Activated T-helper 2 cell treated with anti-CD3 and anti-CD28 coated beads, Interferon-gamma antibody, Interleukin-2, Interleukin-4, amounts not matched to agents 10 μg/mL and 5 μg/mL and 100 μg/mL, durations not matched to agents 14 hours and 24 hours and 36 hours (primary cell): ENCODE measurements around the gene EDA. TPM values are rescaled to one million over a fixed set of nuclear protein-coding genes. Genes with fewer than 3 reads are reported as not detected.

Source experiments
- DNase-seq: peaks from one replicate; pipeline ENCODE4 v3.0.0; 2021; ENCODE audit warnings: low spot score
- H3K27ac Mint-ChIP-seq: one replicate; pipeline ENCODE4 v1.8.0; 2021; ENCODE audit warnings: mixed read lengths
- H3K27me3 Mint-ChIP-seq: one replicate; pipeline ENCODE4 v1.8.0; 2021; ENCODE audit warnings: low read depth, mixed read lengths
- H3K36me3 Mint-ChIP-seq: one replicate; pipeline ENCODE4 v1.8.0; 2021; ENCODE audit warnings: low read depth, mixed read lengths
- H3K4me1 Mint-ChIP-seq: one replicate; pipeline ENCODE4 v1.8.0; 2021; ENCODE audit warnings: low read depth, mixed read lengths
- H3K4me3 Mint-ChIP-seq: one replicate; pipeline ENCODE4 v1.8.0; 2021; ENCODE audit warnings: low read depth, mild to moderate bottlenecking, moderate library complexity, mixed read lengths
- H3K9me3 Mint-ChIP-seq: one replicate; pipeline ENCODE4 v1.8.0; 2021; ENCODE audit warnings: mixed read lengths
- intact Hi-C: fragments of 100-400 bp; cut with micrococcal nuclease; formaldehyde crosslinking; loops from one replicate; pipeline ENCODE4 v1.15.1; 2023
- total RNA-seq: library from RNA; stranded (reverse); gene quantifications from 2 replicates; pipeline ENCODE4 v1.2.3, GENCODE V29; 2022

The EDA gene
- total RNA-seq, 1 donor from 2014 or later, result 0.57 TPM

DNA sequence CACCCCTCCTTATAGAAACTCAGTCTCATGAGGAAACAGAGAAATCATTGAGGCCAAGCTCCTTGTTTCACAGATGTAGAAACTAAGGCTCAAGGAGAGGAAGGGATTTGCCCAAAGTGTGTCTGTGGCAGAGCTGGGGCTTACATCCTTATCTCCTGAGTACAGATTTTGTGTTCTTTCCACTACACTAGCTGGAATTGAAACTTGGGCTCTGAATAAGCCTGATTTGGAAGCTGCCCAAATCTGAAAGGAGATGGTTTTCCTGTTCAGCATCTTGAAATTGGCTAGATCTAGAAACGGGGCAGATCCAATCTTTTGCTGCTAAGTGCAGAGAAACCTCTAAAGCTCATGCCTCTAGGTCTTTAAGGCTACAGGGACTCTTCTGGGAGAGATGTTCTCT lies 409.6 kb downstream of the EDA start:
- no peaks in the 10 kb centered on the region for H3K27me3 Mint-ChIP-seq
- intact Hi-C loops, result no loop called here
- no peaks in the 10 kb centered on the region for H3K9me3 Mint-ChIP-seq
- DNase-seq, result no peak
- H3K4me1 Mint-ChIP-seq, result peaks cover 6% of the 10 kb centered on the region
- no peaks in the 10 kb centered on the region for H3K36me3 Mint-ChIP-seq
- no peak overlapping the region for H3K4me3 Mint-ChIP-seq
- no peak overlapping the region for H3K27ac Mint-ChIP-seq

DNA sequence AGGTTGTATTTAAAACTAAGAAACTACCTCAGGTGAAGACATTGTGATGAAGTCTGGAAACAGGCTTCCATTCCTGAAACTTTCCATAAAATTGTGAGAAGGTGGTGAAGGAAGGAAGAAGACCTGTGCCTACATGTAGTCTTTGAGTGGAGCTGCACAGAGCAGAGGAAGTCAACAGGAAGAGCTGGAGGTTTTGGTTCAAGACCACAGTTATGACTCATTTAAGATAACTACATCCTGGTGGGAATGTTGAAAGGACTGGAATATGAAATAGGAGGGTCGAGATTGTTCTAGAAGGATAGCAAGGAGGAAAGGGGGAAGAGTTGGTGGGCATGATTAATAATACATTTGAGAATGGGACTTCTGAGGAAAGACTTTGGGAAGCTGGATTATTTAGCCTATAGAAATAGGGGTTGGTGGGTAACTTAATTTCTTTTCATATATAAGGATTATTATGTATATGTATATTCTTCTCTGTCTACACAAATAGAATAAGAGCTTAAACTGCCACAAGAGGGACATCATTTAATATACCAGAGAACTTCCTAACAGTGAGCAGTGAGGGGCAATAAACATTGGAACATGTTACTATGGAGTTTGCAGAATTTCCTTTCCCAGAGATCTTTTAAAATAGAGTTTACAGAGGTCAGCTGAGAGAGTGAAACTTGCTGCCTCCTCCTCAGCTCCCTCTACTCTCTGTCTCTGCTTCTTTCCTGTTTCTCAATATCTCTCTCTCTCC lies 410.4 kb downstream of the EDA start:
- no peak for DNase-seq
- intact Hi-C loops, result no loop called here
- peaks cover 6% of the 10 kb centered on the region for H3K4me1 Mint-ChIP-seq
- no peak overlapping the region for H3K27ac Mint-ChIP-seq
- no peaks in the 10 kb centered on the region for H3K27me3 Mint-ChIP-seq
- no peak overlapping the region for H3K4me3 Mint-ChIP-seq
- H3K9me3 Mint-ChIP-seq, result no peaks in the 10 kb centered on the region
- H3K36me3 Mint-ChIP-seq, result no peaks in the 10 kb centered on the region

DNA sequence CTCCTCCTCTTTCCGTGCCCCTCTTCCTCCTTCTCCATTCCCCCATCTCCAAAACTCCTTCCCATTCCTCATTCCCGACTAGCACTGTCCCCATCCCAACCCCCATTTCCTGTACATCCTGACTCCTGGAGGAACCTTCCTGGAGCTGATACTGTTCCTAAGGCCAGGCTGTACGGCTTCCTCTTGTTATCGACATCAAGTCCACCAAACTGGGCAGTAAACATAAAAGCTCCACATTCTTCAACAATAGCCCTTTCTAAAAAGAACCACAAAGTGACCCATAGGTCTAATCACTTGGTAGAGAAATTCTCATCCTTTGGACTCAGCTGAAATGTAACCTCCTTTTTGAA lies 410.9 kb downstream of the EDA start:
- H3K4me3 Mint-ChIP-seq, result no peak overlapping the region

DNA sequence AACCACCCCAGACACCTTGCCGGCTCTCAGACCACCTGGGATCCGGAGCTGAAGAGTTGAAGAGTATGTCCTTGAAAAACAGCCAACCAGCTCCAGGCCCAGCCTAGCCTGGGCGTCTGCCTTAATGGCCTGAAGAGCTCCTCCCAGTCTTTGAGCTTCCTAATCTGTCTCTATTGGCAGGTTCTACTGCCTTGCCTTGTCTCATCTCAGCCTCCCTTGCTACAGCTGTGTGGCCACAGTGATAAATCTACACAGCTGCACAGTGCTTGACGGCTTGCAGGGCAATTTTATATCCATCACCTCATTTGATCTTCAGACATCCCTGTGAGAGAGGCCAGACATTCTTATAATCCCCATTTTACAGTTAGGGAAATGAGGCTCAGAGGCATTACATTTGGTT lies 413.9 kb downstream of the EDA start:
- no peaks in the 10 kb centered on the region for H3K36me3 Mint-ChIP-seq
- H3K4me1 Mint-ChIP-seq, result peaks cover 6% of the 10 kb centered on the region
- intact Hi-C loops, result loop anchor here (2.0 to 5.0 kb wide), 2 partner anchors 67 to 491 kb away; no protein-coding TSS in a partner anchor
- no peak overlapping the region for H3K27ac Mint-ChIP-seq
- no peaks in the 10 kb centered on the region for H3K27me3 Mint-ChIP-seq
- H3K4me3 Mint-ChIP-seq, result no peak overlapping the region
- no peaks in the 10 kb centered on the region for H3K9me3 Mint-ChIP-seq
- DNase-seq, result no peak

More for the DNA sequence above, 410.9 kb downstream of the EDA start:
- H3K27ac Mint-ChIP-seq, result no peak overlapping the region
- H3K27me3 Mint-ChIP-seq, result no peaks in the 10 kb centered on the region
- intact Hi-C loops, result no loop called here
- peaks cover 6% of the 10 kb centered on the region for H3K4me1 Mint-ChIP-seq
- no peak for DNase-seq
- H3K36me3 Mint-ChIP-seq, result no peaks in the 10 kb centered on the region
- H3K9me3 Mint-ChIP-seq, result no peaks in the 10 kb centered on the region

DNA sequence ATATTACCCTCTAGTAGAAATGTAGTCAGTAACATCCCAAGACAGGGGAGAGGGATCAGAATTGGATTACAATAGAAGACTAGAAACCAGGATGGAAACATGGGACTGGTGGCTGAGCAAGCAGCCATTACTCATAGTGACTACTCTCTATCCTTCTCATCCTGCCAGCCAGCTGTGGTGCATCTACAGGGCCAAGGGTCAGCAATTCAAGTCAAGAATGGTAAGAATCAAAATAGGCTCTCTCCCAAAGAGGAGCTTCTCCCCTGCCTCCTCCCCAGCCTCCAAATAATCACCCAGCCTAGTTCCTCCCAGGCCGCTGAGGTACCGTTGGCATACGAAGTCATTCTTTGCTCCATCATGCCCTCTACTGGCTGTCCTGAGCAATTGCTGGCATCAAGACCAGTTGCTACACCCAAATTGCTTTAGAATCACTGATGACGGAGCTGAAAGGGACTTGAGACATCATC lies 414.4 kb downstream of the EDA start:
- Mint-ChIP-seq H3K4me3 (no peak overlapping the region), H3K27me3 (no peaks in the 10 kb centered on the region), H3K9me3 (no peaks in the 10 kb centered on the region), H3K27ac (no peak overlapping the region), H3K4me1 (peaks cover 6% of the 10 kb centered on the region), H3K36me3 (no peaks in the 10 kb centered on the region)
- peak; percentile 13 for DNase-seq
- intact Hi-C loops, result loop anchor here (2.0 to 5.0 kb wide), 2 partner anchors 67 to 492 kb away; no protein-coding TSS in a partner anchor

DNA sequence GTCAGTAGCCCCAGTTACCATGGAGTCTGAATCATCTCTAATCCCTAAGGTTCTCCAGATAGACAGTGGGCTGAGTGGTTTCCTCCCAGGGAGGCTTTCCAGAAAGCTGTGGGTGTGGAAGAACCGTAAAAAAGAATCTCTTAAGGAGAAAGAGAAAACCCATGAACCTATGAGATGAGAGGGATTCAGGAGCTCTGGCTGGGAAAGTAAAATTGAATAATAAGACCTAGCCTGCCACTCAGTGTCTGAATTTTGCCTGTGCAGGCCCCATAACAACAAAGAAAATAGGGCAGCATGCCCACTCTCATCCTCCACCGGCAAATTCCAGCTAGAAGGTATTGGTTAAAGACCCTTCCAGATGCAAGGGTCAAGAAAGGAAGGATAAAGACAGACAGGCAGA lies 416.9 kb downstream of the EDA start:
- Mint-ChIP-seq H3K4me3 (no peak overlapping the region), H3K36me3 (no peaks in the 10 kb centered on the region), H3K4me1 (peaks cover 2% of the 10 kb centered on the region), H3K27ac (no peak overlapping the region), H3K9me3 (no peaks in the 10 kb centered on the region), H3K27me3 (no peaks in the 10 kb centered on the region)
- intact Hi-C loops, result loop anchor here (1.0 to 5.0 kb wide), 2 partner anchors 65 to 100 kb away; no protein-coding TSS in a partner anchor
- no peak for DNase-seq

DNA sequence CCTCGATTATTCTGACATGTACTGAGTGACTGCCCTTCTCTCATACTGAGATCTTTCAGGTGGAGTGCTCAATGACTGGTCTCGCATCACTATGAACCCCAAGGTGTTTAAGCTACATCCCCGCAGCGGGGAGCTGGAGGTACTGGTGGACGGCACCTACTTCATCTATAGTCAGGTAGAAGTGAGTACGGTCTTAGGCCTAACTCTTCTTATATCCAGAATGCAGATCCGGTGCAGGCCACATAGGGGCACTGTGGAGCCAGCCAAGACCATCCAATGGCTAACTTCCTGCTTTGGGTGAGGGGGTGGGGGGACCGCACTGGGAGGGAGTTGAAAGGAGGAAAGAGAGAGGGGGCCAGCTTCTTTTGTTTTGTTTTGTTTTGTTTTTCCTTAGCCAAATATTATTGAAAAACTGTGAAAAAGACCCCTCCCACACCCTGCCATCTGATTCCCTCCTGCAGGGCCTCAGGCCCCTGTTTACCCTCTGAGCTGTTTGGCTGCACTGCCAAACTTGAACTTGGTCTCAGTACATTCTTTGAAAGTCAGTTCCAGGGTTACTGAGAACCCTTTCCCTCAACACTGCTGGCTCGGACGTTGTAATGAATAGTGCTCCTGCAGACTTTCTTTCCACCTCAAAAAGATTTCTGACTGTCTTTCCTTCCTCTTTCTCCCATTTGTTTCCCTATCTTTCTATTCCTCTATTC lies 417.6 kb downstream of the EDA start:
- Mint-ChIP-seq H3K36me3 (no peaks in the 10 kb centered on the region), H3K4me3 (no peak overlapping the region), H3K9me3 (no peaks in the 10 kb centered on the region), H3K27me3 (no peaks in the 10 kb centered on the region), H3K27ac (no peak overlapping the region), H3K4me1 (peaks cover 2% of the 10 kb centered on the region)
- DNase-seq, result no peak
- intact Hi-C loops, result loop anchor here (1.0 to 5.0 kb wide), 2 partner anchors 64 to 99 kb away; no protein-coding TSS in a partner anchor

DNA sequence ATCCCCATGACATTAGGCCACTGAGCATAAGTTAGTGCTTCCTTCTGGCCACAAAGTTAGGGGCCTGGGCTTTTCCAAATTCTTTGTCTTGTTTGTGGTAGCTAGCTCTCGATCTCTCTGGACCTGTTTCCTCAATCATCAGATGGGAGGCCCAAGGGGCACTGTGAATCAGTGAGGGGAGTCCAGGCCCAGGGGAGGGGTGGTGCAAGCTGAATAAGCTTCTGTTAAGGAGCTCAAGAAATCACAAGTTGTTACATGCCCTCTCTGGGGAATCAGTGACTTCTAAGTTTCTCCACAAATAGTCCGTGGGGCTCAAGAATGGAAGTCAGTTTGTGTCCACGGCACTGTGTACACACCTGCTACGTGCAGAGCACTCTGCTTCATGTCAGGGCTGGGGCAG lies 418.7 kb downstream of the EDA start:
- Mint-ChIP-seq H3K27me3 (no peaks in the 10 kb centered on the region), H3K4me1 (peaks cover 2% of the 10 kb centered on the region)

DNA sequence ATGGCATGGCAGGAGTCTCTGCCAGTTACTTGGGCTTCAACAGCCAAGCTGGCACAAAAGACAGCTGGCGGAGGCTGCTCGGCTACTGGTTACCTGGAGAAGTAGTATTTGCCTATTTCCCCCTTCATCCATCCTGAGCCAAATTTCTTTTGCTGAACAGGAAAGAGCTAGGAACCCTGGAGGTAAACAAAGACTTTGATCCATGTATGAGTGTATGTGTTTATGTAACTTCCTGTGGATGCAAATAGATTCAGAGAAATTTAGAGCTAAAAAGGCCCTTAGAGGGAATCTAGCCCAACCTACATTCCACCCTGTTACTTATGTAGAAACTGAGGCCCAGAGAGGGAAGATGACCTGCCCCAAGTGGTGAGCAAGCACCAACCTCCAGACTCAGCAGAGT lies 422.6 kb downstream of the EDA start:
- Mint-ChIP-seq H3K36me3 (no peaks in the 10 kb centered on the region), H3K27ac (no peak overlapping the region), H3K4me1 (no peaks in the 10 kb centered on the region), H3K9me3 (no peaks in the 10 kb centered on the region), H3K4me3 (no peak overlapping the region), H3K27me3 (no peaks in the 10 kb centered on the region)
- DNase-seq, result no peak
- intact Hi-C loops, result no loop called here

More for the DNA sequence above, 418.7 kb downstream of the EDA start:
- Mint-ChIP-seq H3K27ac (no peak overlapping the region), H3K9me3 (no peaks in the 10 kb centered on the region), H3K4me3 (no peak overlapping the region), H3K36me3 (no peaks in the 10 kb centered on the region)
- intact Hi-C loops, result loop anchor here (5.0 kb wide), 1 partner anchor 63 kb away; no protein-coding TSS in a partner anchor
- DNase-seq, result no peak

DNA sequence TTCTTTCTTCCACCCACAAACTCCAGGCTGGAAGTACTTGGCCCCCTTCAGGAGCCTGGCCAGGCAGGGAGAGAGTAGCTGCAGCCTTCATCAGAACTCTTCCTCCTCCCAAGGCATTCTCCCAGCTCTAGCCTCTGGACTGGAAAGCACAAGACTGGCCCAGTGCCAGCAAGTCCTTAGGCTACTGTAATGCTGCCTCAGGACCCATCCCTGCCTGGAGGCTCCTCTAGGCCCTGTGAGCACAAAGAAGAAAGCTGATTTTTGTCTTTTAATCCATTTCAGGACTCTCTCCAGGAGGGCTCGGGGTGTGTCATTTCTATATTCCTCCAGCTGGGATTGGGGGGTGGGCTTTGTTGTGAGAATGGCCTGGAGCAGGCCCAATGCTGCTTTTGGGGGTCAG lies 423.0 kb downstream of the EDA start:
- no peaks in the 10 kb centered on the region for H3K36me3 Mint-ChIP-seq
- H3K27me3 Mint-ChIP-seq, result no peaks in the 10 kb centered on the region
- H3K4me1 Mint-ChIP-seq, result no peaks in the 10 kb centered on the region
- no peak overlapping the region for H3K27ac Mint-ChIP-seq
- intact Hi-C loops, result no loop called here
- DNase-seq, result no peak
- no peaks in the 10 kb centered on the region for H3K9me3 Mint-ChIP-seq
- no peak overlapping the region for H3K4me3 Mint-ChIP-seq

DNA sequence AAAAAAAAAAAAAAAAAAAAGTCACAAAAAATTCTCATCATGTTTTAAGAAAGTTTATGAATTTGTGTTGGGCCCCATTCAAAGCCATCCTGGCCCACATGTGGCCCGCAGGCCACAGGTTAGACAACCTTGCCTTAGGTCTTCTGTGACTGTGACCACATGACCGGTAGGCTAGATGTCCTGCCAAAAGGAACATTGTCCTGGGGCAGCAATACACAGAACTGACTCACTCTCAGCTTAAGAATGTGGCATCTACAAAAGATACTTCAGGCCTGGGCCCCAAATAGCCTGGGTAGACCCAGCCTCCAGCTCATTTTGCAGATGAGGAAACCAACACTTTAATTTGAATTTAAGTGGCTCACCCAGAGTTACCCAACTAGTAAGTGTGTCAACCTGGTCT lies 423.8 kb downstream of the EDA start:
- no peaks in the 10 kb centered on the region for H3K27me3 Mint-ChIP-seq
- no peaks in the 10 kb centered on the region for H3K4me1 Mint-ChIP-seq
- H3K36me3 Mint-ChIP-seq, result no peaks in the 10 kb centered on the region
- intact Hi-C loops, result no loop called here
- H3K9me3 Mint-ChIP-seq, result no peaks in the 10 kb centered on the region
- DNase-seq, result no peak
- no peak overlapping the region for H3K27ac Mint-ChIP-seq
- no peak overlapping the region for H3K4me3 Mint-ChIP-seq

DNA sequence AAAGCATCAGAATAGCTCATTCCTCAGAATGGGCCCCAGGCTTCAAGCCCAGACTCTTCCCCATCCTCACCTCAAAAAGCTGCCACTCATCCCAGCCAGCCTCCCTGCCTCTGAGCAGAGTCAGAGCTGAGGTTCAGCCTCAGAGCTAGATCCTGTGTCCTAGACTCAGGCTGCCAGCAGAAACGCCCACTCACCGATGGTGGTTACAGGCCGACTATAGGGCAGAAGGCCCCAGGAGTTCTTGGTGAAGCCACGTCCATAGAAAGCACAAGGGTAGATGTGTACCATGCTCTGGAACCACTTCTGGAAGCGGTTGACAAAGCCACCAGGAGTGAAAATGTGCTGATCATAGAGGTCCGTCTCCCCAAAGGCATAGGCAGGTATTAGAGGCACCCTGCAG lies 426.1 kb downstream of the EDA start:
- no peaks in the 10 kb centered on the region for H3K36me3 Mint-ChIP-seq
- no peaks in the 10 kb centered on the region for H3K9me3 Mint-ChIP-seq
- no peaks in the 10 kb centered on the region for H3K4me1 Mint-ChIP-seq
- intact Hi-C loops, result no loop called here
- no peak overlapping the region for H3K27ac Mint-ChIP-seq
- no peak for DNase-seq
- H3K4me3 Mint-ChIP-seq, result no peak overlapping the region
- H3K27me3 Mint-ChIP-seq, result no peaks in the 10 kb centered on the region
